Measurements from ENCODE around the gene OR2A12.

- TF ChIP-seq POLR2A (IDR thresholded peaks at IDR 0.05) (no peak), CTCF (IDR thresholded peaks at IDR 0.05) (no peak), EP300 (IDR thresholded peaks at IDR 0.05) (no peak)
Measured at GRCh38 chr7:144090667-144091066, 4.6 kb downstream of the OR2A12 start.

Data from gastroesophageal sphincter (tissue), 3 donors.